SH-SY5Y (cell line): ENCODE results near the gene HSPA1B.

Source experiments
- GATA2 ChIP-seq: IDR thresholded peaks from 2 replicates; pipeline ENCODE4 v1.6.1; 2011; ENCODE audit warnings: mild to moderate bottlenecking, low read depth, low read length
- GATA3 ChIP-seq: IDR thresholded peaks from 2 replicates; pipeline ENCODE4 v1.6.1; 2011; ENCODE audit warnings: low read depth, mild to moderate bottlenecking, low read length, moderate library complexity

HSPA1B gene

DNA sequence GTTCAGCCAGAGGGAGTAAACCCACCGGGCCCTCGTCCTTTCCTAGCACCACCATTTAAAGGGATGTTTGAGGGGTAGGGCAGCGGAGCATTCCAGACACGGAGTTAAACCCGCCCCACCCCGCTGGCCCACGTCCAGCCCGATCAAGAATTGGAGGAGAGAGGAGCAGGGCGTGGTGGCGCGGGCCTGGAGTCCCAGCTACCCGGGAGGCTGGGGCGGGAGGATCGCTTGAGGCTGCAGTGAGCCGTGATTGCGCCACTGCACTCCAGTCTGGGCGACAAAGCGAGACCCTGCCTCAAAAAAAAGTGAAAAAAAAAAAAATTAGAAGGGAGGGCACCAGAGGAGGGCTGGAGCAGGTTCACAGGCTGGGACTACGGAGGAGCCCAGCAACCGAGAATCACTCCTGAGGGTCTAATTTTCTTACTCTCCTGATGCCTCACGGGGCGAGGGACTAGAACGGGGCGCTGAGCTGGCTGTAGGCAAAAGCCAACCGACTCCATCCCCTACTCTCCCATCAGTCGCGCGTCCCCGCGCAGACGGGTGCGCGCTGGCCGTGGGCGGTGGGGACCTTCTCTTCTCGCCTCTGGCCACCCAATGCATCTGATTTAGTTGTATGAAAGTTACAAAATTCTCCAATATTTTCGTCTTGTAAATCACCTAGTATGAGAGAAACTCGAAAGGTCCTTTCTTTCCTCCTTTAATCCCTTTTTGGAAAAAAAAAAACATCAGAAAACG, 6.1 kb upstream of the HSPA1B start:
- no peak for TF ChIP-seq GATA2
- TF ChIP-seq GATA3 = no peak

DNA sequence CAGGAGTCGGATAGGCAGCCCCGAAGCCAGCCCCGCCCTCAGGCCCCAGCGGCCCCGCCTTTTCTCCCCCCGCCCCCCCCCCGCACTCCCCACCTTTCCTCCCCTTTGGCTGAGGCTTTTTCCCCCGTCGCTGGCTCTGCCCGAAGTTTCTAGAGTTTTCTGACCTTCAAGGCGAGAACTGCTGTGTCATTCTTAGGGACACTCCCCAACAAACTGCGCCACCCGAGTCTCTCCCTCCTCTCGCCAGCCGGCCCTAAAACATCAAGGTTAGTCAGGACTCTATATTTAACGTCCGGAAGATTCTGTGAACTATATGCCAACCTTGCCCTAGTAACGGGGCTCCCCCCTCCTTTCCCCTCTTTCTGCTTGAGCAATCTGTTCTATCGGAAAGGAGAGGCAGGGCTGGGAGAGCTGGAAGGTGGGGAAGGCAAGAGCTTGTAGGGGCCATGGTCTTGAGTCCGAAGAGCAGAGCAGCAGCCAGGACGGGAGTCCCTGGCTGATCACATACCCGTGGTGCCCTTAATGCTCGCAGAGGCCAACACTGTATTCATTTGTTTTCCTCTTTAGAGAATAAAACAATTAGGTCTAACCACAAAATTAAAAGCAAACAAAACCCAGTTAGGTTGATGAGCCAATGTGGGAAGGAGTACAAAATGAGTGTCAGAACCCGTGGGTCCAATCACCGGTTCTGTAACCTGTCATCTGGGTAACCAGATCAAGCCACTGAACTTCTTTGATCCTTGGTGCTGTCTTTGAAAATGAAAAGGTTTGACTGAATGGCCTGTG, 5.3 kb upstream of the HSPA1B start:
- no peak for TF ChIP-seq GATA2
- TF ChIP-seq GATA3 = no peak

DNA sequence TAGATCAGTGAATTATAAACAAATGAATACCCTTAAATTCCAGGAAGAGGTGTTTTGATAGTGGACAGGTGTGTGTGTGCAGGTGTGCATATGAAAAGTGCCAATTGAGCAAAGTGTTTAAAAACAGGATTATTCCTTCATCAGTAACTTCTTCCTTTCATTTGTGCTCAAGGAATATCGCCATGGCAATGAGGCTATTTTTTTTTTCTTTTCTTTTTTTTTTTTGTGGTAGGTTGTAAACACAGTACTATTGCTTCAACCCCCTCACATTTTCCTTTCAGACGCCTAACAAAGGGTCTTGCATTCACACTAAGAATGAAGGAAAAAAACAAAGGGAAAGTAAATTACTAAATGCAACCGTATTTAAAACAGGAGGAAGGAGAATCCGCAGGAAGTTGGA, 2.0 kb upstream of the HSPA1B start:
- no peak for TF ChIP-seq GATA3
- no peak for TF ChIP-seq GATA2

GRCh38 chr6:31826793-31827285, 699 bp upstream of the HSPA1B start:
- TF ChIP-seq GATA2 (no peak), GATA3 (no peak)

DNA sequence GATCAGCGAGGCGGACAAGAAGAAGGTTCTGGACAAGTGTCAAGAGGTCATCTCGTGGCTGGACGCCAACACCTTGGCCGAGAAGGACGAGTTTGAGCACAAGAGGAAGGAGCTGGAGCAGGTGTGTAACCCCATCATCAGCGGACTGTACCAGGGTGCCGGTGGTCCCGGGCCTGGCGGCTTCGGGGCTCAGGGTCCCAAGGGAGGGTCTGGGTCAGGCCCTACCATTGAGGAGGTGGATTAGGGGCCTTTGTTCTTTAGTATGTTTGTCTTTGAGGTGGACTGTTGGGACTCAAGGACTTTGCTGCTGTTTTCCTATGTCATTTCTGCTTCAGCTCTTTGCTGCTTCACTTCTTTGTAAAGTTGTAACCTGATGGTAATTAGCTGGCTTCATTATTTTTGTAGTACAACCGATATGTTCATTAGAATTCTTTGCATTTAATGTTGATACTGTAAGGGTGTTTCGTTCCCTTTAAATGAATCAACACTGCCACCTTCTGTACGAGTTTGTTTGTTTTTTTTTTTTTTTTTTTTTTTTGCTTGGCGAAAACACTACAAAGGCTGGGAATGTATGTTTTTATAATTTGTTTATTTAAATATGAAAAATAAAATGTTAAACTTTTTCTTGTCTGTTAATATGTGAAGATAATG, 2.2 kb downstream of the HSPA1B start:
- no peak for TF ChIP-seq GATA2
- TF ChIP-seq GATA3 = no peak

DNA sequence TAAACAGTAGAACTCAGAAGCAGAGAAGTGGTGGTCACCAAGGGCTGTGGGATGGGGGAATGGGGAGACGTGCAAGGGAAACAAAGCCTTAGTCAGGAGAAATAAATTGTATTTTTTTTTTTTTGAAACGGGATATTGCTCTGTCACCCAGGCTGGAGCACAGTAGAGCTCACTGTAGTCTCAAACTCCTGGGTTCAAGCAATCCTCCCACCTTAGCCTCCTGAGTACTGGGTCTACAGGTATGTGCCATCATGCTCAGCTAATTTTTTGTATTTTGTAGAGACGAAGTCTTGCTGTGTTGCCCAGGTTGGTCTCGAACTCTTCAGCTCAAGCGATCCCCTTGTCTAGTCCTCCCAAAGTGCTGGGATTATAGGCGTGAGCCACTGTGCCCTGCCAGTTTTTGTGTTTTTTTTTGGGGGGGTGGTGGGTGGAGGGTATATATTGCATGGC, 3.4 kb downstream of the HSPA1B start:
- TF ChIP-seq GATA3 = no peak
- TF ChIP-seq GATA2 = no peak

DNA sequence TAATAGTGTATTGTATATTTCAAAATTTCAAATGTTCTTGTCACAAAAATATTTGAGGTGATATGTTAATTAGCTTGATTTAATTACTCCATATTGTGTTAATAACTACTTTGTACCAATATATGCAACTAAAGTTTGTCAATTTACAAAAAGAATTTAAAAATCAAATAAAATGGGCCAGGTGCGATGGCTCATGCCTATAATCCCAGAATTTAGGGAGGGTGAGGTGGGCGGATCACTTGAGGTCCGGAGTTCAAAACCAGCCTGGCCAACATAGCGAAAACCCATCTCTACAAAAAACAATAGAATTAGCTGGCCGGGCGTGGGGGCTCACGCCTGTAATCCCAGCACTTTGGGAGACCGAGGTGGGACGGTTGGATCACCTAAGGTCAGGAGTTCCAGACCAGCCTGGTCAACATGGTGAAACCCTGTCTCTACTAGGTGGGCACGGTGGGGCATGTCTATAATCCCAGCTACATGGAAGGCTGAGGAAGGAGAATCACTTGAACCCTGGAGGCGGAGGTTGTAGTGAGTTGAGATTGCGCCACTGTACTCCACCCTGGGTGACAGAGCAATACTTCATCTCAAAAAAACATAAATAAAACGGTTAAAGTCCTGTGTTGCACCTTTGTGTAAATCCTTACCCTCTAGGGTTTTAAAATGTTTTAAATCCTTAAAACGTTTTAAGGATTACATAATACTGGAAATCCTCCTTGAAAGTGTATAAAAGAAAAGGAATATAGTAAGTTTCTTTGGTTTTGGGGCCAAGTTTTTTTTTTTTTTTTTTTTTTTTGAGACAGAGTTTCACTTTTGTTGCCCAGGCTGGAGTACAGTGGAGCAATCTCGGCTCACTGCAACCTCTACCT, 4.0 kb downstream of the HSPA1B start:
- no peak for TF ChIP-seq GATA2

GRCh38 chr6:31834367-31835250, 7.1 kb downstream of the HSPA1B start:
- TF ChIP-seq GATA3 (no peak), GATA2 (no peak)

DNA sequence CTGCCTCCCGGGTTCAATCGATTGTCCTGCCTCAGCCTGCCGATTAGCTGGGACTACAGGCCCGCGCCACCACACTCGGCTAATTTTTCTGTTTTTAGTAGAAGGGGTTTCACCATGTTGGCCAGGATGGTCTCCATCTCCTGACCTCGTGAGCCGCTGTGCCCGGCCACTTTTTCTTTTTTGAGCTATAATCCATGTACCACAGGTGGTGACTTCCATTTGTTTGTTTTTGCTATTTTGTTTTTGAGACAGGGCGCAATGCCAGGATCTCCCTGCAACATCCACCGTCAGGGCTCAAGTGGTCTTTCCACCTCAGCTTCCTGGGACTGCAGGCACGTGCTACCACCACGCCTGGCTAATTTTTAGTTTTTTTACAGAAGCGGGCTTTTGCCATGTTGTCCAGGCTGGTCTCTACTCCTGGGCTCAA, 8.5 kb downstream of the HSPA1B start:
- TF ChIP-seq GATA3 = no peak
- no peak for TF ChIP-seq GATA2

DNA sequence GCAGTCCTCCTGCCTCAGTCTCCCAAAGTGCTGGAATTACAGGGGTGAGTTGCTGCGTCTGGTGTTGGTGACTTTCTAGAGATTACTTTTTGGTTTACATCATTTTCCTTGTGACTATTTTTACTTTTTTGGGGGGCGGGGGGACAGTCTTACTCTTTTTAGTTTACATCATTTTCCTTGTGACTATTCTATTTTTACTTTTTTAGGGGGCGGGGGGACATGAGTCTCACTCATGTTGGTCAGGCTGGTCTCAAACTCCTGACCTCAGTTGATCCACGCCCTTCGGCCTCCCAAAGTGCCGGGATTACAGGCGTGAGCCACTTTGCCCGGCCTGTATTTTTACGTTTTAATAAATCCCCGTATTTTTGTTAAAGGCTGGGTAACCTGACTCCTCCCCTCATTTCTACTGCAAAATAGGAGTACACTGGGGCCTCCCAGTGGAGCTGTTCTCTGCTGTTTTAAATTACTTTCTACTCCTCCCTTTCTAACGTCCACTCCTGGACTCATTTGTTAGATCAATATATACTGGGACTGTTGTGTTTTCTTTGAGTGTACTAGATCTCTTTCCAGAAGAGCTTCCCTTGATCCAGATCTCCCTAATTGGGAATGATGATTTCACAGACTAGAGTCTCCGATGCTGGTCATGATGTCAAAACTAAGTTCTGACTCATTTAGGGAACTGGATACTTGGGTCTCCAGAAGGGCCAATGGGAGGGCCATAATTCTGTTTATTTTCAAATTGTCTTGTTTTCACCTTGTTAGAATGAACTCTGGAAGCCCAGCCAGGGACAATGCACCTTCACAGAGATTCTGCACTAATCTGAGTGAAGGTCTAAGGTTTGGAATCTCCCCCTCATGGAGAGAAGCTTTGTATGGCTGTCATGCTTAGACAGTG, 9.2 kb downstream of the HSPA1B start:
- TF ChIP-seq GATA3 (no peak), GATA2 (no peak)

DNA sequence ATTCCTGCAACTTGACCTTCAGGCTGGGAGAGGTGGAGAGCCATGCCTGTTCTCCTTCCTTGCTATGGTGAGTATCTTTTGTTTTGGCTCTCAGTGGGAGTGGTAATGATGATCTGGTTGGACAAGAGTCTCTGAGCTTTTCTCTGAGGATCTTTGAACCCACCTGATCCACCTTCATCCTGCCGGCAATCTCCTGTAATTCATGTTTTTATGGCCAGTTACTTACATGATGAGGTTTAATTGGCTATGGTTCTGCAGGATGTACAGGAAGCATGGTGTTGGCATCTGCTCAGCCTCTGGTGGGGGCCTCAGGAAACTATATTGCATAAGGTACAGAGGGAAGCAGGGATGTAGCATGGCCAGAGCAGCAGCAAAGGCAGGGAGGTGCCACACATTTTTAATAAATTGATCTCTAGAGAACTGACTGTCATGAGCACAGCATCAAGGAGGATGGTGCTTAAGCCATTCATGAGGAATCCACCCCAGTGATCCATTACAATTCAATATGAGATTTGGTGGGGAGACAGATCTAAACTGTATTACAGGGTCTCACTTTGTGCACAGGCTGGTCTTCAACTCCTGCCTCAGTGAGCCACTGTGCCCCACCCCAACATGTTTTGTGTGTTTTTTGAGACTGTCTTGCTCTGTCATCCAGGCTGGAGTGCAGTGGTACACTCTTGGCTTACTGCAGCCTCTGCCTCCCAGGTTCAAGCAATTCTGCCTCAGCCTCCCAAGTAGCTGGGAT, 10.0 kb downstream of the HSPA1B start:
- TF ChIP-seq GATA3 (no peak), GATA2 (no peak)

- TF ChIP-seq GATA3 = no peak
- TF ChIP-seq GATA2 = no peak
These were observed 11.4 kb downstream of the HSPA1B start for GRCh38 chr6:31838968-31839367.
